ENCODE measurements around the gene IL27RA.

IL27RA gene

DNA sequence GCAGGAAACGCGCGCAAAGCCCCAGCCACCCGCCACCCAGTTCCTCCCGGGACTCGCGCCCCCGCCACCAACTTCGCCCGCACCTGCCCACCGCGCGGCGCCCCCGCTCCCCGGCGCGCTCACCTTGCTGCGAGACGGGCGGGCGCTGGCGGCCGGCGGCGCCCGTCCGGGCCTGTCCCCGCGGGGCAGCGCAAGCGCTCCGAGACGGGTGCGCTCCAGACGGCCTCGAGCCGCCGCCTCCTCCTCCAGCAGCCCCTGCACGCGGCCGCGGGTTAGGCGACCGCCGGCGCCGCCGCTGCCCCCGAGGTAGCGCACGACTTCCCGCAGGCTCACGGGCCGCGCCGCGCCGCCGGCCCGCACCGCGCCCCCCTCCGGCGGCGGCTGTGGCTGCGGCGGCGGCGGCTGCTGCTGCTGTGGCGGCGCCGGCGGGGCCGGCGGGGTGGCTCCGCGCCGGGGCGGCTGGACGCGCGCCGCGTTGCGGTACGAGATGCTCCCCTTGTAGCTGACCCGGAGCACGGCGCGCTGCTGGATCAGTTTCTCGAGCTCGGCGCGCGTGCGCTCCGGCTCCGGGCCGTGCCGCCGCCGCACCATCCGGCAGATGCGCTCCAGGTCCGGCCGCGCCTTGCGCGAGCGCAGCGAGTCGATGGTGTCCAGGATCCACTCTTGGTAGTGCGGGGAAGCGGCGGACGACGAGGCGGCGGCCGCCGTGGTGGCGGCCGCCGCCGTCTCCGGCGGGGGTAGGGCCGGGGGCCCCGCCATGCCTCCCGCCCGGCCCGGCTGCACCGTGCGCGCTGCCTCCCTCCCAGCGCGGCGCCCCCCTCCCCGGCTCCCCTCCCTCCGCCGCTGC lies 58.3 kb downstream of the IL27RA start:
- peak; percentile 72 for DNase-seq

DNA sequence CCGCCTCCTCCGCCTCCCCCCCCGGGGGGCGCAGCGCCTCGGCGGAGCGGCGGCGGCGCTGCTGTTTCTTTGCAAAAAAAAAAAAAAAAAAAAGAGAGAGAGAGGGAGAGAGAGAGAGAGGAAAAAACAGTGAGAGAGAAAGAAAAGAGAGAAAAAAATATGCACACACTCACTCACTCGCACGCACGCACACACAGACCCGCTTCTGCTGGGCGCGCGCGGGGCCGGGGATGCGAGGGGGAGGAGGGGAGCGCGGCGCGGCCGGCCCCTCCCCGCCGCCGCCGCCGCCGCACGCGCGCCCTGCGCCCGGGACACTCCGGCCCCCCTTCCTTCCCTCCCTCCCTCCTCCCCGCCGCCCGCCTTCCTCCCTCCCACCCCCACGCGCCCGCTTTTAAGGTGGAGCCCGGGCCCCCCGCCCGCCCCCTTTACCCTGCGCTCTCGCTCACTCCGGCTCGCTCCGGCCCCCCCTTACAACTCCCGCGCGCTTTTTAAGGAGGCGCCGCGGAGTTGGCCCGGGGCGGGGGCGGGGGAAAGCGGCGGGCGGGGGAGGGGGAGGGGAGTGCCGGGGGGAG lies 59.0 kb downstream of the IL27RA start, which contains the start of gene SAMD1:
Gene SAMD1 (minus strand): TSS at position 243 of the 572 bp plus-strand sequence.
- DNase-seq, result peak; percentile 87

DNA sequence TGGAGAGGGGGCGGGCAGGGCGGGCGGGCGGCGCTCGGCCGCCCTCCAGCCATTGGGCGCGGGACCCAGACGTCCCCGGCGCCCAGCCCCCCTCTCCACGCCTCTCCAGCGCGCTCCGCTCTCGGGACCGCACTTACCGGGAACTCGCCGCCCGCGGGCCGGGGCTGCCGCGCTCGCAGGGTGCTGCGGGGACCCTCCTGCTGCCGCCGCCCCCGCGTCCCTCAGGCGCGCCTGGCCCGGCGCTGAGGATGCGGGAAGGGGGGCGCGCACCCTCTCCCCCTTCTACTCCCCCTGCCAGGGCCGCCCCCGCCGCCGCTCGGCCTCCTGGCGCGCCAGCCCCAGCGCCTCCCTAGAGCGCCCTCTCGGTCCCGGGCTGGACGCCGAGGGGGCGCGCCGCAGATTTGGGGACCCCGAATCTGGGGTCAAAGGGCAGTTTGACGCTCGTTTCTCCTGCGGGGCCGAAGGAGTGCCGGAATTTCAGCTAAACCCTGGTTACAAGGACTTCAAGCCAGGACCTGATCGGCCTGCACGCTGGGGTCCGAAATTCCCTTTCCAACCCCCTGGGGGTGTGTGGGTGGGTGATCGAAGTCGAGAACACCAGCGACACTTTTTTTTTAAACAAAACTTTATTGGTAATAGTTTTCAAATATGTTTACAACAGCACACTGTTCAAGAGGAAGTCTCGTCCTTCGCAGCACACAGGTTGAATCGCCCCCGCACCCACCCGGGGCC lies 59.7 kb downstream of the IL27RA start:
- peak; percentile 67 for DNase-seq

DNA sequence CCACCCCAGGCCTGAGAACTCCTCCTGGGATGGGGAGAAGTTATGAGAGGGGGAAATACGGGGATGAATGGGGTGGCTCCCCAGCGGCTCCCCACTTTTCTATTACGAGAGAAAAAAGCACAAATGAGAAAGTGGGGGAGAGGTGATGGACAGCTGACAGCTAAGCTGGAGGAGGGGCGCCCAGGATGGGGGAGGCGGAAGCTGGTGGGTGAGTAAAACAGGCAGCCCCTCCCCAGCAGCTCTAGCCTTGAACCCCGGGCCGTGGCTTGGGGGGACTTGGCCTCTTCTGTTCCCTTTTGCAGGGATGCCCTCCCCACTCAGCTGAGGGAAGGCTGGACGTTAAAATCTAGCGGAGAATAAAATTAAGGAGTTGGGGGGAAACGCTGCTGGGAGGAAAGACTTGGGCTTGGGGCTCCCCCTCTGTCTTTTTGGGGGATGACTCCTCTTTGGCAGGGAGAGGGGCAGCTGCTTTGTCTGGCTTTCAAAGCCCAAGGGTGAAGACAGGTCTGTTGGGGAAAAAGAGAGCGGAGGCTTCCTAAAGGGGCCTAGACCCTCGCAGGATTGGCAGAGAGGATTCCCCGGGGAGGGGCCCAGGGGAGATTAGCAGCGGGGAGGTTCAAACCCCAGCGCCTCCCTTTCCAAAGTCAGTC lies 60.4 kb downstream of the IL27RA start:
- DNase-seq, result no peak

DNA sequence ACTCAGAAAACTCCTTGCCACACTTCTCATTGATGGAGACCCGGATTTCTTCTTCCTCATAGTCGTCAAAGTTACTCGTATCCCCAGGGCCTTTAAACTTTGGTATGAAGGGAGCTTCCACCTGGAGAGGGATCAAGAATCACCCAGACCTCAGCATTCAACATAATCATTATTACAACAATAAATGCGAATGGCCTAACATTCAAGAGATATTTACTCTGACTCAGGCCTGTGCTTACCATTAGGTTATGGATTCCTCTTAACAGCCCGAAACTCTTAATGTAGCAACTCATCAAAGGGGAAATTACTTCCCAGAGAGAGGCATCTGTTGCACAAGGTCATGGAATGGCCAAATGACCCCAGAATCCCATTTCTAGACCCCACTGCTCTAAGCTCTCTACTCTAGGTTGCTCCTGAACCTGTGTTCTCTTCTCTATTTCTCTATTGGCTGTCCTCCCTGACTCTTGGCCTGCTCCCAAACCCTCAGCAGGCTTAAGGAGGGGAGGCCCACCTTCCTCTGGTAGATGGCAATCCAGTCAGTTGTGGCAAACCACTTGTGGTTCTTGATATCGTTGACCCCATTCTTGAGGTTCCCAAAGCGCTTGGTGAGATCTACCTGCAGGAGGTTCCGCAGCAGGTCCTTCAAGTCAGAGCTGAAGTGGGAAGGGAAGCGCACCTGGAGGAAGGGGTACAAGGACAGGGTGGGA lies 61.7 kb downstream of the IL27RA start:
- no peak for DNase-seq

DNA sequence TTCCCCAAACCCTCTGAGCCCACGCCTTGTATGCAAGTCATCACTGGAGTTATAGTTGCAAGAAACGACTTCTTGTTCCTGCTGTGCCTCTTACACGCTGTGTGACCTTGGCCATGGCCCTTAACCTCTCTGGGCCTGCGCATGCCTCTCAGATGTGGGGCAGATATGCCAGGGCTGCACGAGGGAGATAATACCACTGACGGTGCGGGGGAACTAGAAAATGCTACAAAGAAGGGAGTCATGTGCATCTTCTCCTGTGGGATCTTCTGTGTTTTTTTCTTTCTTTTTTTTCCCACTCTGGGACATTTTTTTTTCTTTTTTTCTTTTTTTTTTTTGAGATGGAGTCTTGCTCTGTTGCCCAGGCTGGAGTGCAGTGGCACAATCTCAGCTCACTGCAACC lies 63.3 kb downstream of the IL27RA start:
- DNase-seq, result no peak

DNA sequence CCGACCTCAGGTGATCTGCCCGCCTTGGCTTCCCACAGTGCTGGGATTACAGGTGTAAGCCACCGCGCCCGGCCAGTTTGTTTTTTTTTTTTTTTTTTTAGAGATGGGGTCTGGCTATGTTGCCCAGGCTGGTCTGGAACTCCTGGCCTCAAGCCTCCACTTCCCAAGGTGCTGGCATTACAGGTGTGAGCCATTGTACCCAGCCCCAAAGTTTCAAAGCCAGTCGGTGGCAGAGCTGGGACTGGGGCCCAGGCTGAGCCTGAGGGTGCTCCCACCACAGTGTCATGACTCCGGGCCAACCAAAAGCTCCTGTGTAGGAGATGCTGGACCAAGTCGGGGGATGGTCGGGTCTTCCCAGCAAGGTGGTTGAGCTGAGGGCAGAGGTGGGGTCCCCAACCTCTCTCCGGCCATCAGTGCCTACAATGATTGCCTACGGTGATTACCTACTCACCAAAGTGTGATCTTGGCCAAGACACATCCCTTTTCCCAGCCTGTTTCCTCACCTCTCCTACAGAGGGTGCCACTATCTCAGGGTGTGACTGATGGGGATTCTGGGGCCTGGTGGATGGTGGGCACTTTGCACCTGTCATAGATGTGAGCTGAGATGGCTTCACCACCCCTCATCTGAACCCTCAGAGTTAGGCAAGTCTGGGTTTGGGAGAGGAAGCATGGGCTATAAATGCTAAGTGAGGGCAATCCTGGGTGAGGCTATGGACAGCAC lies 64.9 kb downstream of the IL27RA start:
- no peak for DNase-seq

DNA sequence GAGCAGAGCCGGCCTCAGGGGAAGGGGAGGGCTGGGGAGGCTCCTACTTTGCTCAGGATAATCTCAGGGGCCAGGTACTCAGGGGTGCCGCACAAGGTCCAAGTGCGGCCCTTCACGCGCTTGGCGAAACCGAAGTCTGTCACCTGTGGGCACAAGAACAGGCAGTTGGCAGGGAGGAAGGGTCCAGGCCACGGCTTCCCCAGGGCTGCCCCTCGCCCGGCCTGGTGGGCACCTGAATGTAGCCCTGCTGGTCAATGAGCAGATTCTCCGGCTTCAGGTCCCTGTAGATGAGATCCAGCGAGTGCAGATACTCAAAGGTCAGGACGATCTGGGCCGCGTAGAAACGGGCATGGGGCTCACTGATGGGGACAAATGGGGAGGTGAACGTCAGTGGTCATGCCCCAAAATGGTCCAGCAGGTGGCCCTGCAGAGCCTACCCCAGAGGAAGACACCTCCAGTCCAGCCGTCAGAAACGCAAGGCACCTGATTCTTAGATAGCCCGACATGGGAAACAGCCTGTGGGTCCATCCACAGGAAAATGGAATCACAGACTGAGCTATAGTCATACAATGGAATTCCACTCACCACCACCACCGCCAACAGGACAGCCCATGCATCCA lies 66.1 kb downstream of the IL27RA start:
- no peak for DNase-seq

DNA sequence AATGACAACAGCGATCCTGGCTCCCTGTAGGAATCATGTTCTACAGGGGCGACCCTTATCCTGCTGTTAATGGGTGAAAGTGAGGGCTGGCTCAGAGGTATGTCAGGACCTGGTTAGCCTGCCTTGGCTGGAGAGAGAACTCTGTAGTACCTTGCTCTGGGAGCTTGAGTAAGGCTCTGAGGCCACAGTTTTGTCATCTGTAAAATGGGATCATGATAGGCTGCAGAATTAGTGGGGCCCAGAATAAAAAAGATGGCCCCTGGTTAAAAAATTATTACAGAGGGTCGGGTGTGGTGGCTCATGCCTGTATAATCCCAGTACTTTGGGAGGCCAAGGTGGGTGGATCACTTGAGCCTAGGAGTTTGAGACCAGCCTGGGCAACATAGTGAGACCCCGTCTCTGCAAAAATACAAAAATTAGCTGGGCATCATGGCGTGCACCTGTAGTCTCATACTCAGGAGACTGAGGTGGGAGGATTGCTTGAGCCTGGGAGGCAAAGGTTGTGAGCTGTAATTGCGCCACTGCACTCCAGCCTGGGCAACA lies 69.5 kb downstream of the IL27RA start:
- DNase-seq, result no peak

DNA sequence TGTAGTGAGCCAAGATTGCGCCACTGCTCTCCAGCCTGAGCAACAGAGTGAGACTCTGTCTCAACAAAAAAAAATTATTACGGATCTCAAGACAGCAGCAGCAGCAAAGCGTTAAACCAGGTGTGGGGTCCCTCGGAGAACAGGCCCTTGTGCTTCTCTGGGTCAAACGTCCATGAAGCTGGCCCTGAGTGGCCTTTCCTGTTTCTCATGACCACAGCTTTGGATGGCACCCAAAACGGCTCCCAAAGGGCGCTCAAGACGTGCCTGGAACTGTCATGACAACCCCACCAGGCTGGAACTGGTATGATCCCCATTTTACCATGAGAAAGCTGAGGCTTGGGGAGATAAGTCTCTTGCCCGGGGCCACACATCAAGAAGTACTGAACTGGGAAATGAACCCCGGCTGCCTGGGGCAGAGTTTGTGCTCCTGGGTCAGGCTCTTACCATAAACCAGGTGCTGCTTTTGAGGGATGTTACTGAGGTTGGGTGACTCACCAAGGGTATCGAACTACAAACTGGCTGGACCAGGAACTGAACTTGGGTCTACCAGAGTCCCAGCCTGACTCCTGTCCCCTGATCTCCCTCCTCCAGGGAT lies 70.6 kb downstream of the IL27RA start:
- DNase-seq, result no peak

DNA sequence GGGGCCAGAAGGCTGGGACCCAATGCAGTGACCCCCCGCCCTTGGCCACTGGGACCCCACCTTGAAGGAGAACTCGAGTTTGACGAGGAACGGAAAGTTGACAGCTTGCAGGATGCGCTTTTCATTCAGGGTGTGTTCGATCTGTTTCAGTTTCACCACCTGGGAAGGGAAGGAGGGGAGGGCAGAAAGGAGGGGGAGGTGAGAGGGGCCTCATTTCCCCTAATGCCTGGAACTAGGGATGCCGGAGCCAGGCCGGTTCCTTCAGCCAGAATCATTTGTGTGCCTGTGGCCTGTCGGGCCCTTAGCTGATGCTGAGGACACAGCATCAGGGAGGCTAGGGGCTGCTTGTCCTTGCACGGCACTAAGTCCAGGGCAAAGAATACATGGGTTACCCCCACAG lies 71.2 kb downstream of the IL27RA start:
- DNase-seq, result no peak

Data from HCEC 1CT (cell line).